NCI-H2227 (cell line): ENCODE measurements around the gene UFSP2.
A peak's percentile ranks its signal among the peaks of the same experiment; 100 is the strongest.

Experiments used
- DNase-seq: peaks from one replicate; lab custom pipeline; 2025; ENCODE audit not compliant: unreplicated experiment; lab: John Stamatoyannopoulos, UW

Gene UFSP2

DNA sequence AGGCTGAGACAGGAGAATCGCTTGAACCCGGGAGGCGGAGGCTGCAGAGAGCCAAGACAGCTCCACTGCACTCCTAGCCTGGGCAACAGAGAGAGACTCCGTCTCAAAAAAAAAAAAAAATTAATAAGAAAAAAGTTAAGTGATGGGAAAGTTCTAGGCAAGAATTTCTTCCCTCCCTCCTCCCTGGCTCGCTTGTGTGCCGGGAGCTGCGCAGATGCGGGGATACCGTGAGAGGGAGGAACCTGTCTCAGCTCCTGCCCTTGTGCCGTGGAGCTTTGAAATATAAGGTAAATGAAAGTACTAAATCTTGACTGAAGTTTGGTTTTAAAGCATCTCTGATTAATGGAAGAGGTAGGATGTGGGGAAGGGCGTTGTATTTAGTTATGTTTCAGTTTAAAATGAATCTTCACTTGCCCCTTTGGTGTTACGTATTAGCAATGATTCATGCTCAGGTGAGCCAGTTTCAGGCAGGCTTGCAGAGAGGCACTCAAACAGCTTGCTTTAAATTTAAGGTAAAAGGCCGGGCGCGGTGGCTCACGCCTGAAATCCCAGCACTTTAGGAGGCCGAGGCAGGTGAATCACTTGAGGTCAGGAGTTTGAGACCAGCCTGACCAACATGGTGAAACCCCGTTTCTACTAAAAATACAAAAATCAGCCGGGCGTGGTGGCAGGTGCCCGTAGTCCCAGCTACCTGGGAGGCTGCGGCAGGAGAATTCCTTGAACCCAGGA lies 1.4 kb upstream of the UFSP2 start:
- DNase-seq: no peak

DNA sequence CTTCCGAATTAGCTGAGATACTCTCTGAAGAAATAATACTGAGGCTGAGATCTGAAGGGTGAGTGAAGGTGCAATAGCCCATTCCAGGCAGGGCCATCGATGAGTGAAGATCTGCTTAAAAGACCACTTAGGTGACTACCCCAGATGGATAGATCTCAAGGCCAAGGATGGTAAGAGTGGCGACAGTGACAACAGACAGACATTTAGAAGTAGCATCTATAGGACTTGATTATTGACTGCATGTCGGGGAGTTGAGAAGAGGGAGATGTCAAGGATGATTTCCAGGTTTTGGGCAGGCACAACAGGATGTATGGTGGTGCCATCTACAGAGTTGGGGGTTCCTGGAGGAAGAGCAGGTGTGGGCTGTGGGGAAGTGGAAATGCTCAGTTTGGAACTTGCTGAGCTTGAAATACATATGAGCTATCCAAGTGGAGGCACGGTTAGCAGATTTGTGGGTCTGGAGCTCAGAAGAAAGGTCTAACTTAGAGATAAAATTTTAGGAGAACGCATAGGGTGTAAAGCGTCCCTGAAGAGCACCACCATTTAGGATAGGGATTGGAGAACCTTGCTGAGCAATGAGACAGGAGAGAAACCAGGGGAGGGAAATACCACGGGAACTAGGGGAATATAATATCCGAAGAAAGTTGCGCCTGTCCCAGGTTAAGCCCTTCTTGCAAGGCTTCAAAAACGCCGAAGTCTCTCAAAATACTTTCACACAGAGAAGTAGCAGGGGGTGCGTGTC lies 688 bp downstream of the UFSP2 start:
- no peak for DNase-seq

DNA sequence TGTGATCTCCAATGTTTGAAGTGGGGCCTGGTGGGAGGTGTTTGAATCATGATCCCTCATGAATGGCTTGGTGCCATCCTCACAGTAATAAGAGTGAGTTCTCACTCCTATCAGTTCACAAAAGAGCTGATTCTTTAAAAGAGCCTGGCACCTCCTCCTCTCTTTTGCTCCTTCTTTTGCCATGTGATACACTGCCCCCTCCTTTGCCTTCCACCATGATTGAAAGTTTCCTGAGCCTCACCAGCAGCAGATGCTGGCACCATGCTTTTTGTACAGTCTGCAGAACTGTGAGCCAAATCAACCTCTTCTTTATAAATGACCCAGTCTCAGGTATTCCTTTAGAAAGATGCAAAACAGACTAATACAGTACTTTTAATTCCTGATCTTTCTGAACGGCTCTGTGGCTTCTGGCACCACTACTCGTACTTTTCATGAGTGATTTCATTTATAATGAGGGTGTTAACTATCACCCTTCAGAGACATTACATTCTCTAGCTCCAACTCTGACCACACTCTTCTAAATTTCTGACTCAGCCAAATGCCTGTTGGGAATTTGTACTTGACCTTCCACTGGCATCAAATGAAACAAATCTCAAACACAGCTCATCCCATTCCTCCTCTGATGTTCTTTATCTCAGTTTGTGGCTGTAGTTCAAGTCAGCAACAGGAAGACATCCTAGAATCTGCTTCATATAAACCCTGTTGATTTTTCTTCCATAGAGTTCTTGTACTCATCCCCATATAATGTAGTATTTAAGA lies 4.2 kb downstream of the UFSP2 start:
- no peak for DNase-seq

DNA sequence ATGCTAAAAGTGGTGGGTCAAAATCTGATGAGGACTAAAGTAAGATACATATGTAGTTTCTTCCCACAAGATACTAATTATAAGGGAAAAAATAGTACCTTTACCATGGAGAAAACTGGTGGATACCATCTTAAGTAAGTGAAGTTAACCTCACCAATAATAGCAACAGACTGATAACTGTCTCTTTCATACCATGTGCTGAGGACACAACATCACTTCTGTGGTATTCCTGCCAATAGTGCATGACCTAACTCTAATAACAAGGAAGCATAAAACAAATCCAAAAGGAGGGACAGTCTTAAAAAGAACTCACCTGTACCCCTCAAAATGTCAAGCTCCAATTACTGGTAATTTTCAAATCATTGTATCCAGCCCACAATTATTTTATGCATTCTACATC lies 8.8 kb downstream of the UFSP2 start:
- DNase-seq: no peak

DNA sequence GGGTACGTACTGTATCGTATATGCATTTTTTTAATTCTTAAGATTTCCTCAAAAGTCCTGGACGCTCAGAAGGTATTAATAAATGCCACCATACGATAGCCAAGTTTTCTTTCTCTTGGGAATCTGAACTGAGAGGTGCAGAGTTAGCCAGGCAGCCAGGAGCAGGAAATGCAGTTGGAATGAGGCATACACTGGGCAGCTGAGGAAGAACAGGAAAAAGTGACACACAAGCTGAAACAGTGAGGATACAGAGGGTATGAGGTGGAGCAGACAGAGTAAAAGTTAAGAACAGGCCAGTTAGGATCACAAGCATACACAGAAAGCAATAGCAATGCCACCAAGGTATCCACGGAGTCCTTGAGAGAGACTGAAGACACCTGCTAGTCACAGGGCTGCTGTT lies 13.4 kb downstream of the UFSP2 start:
- no peak for DNase-seq

DNA sequence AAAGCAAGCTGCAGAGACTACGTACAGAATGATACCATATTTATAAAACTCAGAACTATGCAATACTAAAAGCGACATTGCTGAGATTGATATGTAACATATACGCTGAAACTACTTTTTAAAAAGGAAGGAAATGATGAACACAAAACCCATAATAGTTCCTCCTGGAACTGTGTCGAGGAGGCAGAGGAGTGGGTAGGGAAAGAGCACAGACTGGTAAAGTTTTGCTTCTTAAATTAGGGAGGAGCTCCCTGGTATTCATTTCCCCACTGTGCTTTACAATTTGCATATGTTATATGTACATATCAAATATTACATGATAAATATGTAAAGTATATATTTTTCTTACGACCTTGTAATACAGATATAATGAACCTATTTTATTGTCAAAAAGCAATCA lies 13.9 kb downstream of the UFSP2 start:
- no peak for DNase-seq

DNA sequence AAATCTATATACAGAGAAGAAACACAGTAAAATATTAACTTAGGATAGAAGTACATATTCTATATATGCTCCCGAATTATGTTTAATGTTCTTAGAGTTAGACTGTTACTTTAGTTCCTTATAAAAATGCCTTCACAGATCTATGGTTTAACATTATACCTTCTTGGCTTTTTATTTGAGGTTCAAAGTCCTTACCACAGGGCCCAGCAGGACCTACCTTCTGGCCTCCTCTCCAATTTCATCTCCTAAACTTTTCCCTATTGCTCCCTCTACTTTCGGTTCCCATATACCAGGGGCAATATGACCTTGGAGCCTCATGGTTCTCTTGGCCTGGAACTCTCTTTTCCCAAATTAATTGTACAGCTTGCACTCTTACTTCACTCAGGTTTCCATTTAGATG lies 17.3 kb downstream of the UFSP2 start:
- no peak for DNase-seq

DNA sequence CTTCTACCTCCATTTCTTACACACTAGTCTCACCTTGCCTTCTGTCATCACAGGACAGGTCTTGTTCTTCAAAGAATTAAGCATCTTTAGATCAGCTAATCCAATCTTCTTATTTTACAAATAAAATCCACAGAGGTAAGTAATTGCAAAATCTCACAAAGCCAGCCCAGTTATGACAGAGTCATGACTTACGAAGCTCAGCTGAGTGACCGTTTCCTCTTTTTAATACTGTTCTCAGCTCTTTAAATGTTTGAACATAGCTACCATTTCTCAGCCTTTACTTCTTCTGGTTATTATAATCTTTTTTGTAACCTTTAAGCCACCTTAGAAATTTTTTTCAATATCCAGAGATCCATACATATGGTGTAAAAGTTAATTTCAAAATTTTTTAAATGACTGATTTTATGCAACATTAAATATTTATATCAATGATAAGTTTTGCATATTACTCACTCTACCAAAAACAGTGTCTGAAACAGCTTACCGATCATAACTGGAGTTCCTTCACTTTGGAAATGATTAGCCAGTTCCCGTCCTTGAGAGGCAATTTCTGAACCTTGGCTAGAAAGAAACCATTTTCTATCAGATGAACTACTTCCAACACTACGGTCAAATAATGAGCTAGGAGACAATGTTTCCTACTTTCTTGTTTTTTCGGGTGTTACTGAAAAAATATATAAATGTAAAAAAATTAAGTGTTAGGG lies 20.3 kb downstream of the UFSP2 start:
- no peak for DNase-seq

DNA sequence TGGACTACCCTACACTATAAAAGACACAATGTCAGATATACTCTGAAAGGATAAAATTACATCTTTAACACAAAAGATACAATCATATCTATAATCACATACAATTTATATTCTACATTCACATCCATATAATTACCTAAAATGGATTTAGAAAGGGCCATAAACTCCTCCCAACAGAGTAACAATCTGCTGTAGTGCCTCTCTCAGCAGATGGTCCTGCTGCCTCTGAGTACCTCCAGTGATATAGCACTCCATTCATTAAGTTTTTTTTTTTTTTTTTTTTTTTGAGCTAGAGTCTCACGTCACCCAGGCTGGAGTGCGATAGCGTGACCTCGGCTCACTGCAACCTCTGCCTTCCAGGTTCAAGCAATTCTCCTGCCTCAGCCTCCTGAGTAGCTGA lies 21.7 kb downstream of the UFSP2 start:
- peak; percentile 80 for DNase-seq

DNA sequence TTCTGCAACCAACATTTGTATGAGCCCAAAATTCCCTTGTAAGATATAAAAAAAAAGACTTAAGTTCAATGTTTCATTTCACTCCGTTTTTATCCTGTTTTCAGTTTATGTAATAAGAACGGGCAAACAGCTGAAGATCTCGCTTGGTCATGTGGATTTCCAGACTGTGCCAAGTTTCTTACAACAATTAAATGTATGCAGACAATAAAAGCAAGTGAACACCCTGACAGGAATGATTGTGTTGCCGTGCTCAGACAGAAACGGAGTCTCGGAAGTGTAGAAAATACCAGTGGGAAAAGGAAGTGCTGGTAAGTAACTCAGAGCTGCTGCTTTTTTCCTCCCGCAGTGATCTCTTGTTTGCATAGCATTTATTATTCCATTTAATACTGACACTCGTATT lies 26.3 kb downstream of the UFSP2 start:
- no peak for DNase-seq

DNA sequence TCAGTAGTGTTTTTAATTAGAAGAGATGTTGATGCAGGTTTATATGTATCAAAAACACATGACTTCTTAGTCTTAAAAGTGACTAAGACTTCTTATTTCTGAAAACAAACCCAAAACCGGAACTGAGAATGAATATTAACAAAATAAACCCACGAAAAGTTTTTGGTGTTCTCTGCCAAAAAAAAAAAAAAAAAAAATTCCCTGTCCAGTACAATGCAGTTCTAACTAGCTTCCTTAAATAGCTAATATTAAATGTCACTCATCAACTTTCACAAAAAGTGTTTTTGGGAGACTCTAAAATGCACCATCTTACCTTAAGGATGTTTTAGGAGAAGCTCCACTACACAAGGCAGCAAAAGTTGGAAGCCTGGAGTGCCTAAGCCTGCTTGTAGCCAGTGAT lies 27.1 kb downstream of the UFSP2 start:
- no peak for DNase-seq

DNA sequence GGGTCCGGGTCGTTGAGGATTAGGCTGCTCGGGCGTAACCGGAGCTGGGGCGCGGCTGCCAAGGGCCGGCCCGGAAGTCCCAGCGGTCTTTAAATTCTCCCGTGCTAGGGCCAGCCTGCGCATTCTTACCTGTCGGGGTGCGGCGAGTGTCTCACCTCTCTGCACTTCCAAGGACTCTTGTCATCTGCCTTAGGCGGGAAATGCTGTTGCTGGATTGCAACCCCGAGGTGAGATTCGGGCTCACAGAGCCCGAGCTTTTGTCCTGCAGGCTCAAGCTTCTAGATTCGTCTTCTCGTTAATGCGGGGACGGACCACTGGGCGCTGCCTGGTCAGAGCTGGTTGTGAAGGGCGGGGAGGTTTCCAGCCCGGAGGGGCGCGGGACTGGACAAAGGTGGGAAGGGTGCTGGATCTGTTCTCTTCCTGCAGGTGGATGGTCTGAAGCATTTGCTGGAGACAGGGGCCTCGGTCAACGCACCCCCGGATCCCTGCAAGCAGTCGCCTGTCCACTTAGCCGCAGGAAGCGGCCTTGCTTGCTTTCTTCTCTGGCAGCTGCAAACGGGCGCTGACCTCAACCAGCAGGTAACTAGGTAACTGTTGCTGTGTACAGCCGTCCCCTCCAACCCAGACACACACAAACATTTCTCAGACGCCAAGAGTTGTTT lies 28.9 kb downstream of the UFSP2 start, which contains the start of gene ANKRD37:
TSS of gene ANKRD37 (plus strand) at position 118 of the 662 bp plus-strand sequence. CDS start at position 201, 83 bp downstream.
- DNase-seq: peak; percentile 41

DNA sequence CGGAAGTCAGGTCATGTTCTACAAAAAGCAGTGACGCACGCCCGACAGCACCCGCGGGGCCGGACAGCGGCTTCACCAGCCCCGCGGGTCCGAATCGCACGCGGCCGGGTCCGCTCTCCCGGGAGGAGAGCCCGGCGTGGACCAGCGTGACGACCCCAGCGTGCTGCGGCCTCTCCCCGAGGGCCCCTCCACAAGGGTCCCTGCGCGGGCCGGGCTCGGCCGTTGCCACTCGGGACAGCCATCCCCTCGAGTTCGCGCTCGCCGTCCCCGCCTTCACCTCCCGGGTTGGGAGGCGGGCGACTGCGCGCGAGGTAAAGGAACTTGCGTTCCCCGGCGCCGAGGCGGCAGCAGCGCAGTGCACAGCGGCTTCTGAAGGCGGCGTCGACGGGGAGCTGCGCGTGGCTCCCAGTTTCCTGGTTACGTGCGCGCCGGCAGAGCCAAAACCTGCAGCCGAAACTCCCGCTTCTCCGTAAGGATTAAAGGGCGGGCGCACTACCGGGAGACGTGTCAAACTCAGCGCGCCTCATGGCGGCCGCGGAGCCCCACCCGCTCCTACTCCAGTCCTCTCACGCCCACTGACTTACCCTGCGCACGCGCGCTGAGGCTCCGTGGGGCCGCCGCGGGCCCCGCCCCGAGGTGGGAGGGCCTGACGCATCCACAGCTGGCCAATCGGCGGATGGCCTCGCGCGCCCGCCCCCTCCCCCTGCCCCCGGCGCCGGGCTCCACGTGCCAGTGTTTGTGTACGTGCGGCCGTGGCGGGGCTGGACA lies 29.6 kb downstream of the UFSP2 start:
- peak; percentile 97 for DNase-seq

DNA sequence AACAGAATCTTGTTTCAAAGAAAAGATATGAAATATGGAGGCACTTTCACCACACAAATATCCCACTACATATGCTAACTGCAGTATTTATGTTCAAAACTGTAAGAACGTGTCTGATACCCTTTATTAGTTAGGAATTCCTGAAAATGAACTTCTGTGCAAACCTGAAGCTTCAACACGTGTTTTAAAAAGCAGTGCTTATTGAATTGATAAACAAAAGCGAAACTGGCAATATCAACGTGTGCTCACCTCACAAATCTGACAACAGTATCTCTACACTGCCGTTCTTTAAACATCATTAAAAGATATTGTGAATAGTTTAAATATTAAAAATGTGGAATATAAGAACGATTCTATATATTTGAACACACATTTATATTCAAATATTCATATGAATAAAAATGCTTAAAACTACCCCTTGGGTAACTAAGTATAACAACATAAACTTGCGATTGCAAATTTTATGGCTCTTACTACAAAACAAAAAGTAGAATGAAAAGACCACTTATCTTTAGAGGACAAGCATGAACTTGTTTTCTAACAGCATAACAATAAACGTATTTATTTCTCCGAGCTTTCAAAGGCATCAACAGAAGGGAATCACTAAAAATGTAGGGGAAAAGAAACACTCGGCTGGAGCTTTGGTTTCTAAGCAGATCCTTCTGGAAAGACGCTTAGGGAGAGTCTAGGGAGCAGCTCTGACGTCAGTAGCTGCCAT lies 30.4 kb downstream of the UFSP2 start, which contains the start of gene LRP2BP:
TSS of gene LRP2BP (minus strand) at position 687 of the 718 bp plus-strand sequence. CDS start 17,738 bp downstream, outside the sequence.
- DNase-seq: no peak

DNA sequence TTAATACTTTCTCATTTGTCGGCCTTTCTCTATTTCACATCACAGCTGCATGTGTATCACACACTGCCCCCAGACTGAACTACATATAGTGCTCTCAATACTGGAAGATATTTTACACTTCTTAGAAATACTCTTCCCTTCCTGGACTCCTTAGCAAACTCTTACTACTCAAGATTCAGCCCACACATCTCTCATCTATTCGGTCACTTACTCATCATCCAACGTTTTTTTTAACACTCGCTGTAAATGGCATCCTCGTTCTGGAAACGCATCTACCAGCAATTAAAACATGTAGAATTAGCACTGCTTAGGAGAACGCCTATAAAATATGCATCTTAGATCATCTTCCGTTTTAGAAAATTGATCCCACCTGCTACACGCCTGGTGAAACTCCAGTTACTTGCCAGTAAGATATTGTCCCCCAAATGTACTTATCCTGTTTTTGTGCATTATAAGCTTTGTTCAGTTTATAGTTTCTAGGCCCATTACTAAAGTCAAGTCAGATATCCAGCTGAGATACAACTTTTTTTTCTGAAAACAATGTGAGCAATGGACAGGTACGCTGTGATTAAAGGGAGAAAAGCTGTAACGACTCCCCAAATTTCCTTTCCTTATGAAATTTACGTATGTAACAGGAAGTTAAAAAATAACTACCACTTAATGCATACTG lies 31.1 kb downstream of the UFSP2 start:
- no peak for DNase-seq

DNA sequence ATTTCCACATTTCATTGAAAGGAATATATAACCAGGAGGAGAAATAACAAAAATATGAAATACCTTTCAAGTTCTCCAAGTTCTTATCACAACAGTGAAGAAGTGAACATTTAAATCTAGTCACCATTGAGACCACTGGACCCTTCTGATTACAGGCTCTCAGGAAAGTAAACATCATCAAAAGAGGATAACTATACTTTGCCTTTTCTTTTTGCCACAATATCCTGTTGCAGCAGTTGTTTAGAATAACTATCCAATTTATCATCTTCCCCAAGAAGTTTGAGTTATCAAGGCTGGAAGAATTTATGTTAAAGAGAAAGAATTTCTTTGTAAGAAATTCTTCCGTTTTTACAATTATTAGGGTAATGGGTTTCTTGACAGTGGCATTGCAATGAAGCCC lies 33.6 kb downstream of the UFSP2 start:
- no peak for DNase-seq

DNA sequence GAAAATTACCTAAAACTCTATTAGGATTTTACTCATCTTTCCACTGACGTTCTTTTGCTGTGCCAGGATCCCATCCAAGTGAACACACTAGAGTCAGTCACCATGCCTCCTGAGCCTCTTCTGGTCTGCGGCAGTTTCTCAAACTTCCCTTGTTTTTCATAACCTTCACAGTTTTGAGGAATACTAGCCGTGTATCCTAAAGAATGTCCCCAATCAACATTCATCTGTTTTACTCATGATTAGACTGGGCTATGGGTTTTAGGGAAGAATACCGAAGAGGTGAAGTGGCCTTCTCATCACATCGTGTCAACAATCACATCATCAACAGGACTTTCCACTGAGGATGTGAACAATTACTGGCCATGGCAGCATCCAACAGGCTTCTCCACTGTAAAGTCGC lies 34.8 kb downstream of the UFSP2 start:
- no peak for DNase-seq

DNA sequence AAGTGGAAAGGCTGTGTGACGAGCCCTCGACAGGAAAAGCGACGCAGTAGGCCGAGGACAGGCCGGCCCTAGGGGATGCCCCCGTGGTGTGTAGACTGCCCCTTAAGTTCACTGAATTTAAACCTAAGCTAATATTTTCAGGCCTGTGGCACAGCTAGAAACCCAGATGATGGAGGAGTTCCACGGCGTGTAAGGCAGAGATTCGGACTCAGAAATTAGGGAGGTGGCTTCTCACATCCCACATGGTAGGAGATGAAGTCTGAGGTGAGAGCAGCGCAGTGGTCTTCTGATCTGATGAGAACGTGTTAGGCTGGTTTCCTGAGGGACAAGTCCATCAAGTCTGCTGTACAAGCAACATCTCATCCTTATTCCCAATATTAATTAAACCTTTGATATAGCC lies 37.8 kb downstream of the UFSP2 start:
- DNase-seq: no peak

DNA sequence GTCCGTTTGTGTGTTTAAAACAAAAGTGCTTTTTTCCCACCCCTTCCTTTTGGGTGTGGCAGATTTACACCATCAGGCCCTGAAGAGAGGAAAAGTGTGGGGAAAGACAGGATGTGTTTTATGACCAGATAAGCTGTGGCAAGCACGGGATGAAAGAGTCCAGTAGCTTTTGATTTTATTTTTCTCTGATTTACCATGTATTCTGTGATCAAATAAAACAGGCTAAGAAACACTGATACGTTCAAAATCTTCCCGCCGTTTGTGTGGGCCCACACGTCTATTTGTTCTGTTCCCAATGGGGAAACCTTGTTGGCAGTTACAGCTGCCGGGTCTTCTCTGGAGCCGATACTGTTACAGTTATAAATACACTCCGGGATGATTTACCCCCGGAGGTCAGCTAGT lies 40.8 kb downstream of the UFSP2 start:
- DNase-seq: no peak
